NCI-H2029 treated with DMSO at 0.1 percent for 48 hours (cell line): ENCODE data around the gene GALNT12.
A peak's percentile ranks its signal among the peaks of the same experiment; 100 is the strongest.

Source experiments
- DNase-seq: peaks from one replicate; lab custom pipeline; 2025; lab: John Stamatoyannopoulos, UW

The GALNT12 gene

GRCh38 chr9:98783518-98784226 is 23.8 kb upstream of the GALNT12 start:
- DNase-seq = no peak

DNA sequence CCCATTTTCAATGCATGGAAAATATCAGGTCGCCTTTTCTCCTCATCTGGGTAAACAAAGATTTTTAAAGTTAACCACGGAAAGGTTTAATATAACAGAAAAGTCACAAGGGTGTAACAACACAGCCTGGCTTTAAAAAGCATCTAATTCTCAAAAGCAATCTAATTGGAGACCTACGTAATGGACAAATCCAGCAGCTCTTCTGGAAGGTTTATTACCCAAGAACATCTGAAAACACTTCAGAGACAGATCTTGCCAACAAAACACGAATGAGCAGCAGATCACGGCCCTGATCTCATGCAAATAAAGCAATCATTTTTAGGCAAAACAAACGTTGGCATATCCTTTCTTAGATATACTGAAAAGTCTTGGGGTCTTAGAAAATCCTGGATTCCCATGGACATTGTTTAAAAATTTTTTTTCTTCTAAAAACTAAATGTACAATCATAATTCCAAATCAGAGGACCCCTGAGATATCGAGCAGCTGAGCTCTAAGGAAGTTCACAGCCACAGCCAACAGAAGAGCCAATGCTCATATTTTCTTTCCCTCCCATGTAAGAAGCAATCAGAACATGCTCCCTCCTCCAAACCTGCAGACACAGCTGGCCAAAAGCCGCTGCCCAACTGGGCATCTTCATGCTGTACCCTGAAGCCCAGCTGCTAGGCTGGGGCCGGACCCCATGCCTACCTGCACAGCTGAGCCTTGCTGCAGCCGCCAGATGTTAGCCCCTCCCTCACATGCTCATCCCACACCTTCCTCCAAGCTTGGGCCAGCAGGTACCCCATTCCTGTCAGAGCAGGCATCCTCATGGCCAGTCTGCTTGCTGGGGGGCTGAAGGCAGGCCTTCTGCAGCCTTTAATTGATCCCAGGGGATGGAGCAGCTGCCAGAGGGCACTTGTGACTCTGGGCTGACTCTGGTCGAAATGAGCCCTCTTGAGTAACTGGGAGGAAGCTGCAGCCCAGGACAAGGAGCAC is 22.4 kb upstream of the GALNT12 start:
- DNase-seq = no peak

DNA sequence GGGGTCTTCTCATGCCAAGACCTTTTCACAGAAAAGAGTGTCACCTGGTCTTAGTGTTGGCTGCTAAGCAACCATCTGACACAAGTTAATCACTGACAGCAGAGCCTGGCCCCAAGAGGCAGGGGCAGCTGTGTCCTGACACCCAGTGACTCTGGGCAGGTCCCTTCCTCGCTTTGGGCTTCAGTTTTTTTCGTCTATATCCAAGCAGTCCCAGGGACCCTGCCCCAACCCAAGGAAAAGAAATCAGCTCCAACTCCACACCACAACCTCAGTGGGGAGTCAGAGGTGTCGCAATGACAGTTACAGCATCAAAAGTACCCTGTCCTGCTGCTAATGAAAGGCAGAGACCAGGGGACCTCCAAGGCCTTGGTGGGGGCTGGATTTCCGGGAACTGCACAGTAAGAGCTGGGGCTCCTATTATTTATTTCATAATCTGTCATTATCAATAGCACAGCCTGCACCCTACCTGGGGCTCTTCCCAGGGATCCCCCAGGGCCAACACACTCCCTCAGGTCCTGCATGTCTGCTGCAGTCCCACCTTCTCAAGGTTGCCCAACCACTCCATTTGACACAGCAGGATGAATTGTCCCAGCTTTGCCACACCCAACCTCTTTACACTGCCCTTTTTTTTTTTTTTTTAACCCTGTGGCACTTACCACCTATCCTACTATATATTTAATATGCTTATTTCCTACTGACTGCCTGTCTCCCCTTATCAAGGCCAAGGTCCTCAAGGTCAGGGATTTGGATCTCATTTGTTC is 20.5 kb upstream of the GALNT12 start:
- DNase-seq = no peak

GRCh38 chr9:98787766-98788335 is 19.6 kb upstream of the GALNT12 start:
- no peak for DNase-seq

- no peak for DNase-seq
Observed at GRCh38 chr9:98789483-98790133, 17.9 kb upstream of the GALNT12 start.

GRCh38 chr9:98790134-98790841 is 17.2 kb upstream of the GALNT12 start:
- DNase-seq = no peak

GRCh38 chr9:98790842-98791607 is 16.4 kb upstream of the GALNT12 start:
- no peak for DNase-seq

DNA sequence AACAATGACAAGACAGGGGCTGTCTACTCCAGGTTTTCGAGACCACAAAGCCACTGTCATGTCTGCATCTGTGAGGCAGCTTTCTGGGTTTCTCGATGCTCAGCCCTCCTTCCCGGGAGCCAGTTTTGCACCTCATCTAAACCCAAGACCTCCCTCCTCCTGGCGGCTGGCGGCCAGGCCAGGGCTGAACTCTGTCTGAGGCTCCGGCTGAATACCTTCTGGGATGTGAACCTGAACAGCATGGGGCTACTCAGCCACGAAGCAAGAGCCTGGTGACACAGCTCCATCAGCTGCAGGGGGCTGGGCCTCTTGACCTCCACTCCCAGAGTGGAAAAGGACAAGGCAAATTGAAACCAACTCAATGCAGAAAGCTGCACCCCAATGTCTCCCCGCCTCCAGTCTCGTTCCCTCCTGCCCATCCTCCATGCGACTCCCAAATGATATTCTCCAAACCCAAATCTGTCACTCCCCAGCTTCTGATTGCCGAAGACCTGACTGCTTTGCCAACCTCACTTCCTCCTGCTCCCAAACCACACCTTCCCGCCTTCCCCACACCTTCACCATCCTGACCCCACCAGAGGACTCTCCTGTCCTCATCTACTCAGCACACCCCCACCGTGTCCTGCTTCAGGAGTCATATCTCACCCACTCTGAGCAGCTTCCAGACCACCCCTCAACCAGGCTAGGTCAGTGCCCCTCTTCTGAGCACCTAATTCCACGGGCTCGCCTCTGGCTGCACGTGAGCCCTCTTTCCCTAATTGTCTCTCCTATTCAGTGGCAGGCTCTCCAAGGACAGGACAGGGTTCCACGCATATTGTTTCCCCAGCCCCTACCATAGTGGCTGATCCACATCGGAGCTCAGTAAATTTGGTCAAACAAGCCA is 15.6 kb upstream of the GALNT12 start:
- no peak for DNase-seq

DNA sequence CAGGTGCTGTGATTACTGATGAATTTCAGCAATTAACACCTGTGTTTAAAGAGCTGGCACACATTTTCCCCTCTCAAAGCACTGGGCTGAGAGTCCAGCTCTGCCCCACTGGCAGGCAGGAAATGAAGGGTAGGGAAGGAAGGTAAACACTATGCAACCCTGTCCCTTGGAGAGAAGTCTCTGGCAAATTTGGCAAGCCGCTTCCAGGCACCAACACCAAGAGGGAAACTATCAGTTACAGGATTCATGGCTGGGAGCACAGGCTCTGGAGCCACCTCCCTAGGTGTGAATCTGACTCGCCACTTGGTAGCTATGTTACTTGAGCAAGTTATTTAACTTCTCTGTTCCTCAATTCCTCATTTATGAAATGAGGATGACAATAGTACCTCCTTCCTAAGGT is 14.4 kb upstream of the GALNT12 start:
- DNase-seq = peak; percentile 30

GRCh38 chr9:98794802-98795201 is 12.7 kb upstream of the GALNT12 start:
- no peak for DNase-seq

DNA sequence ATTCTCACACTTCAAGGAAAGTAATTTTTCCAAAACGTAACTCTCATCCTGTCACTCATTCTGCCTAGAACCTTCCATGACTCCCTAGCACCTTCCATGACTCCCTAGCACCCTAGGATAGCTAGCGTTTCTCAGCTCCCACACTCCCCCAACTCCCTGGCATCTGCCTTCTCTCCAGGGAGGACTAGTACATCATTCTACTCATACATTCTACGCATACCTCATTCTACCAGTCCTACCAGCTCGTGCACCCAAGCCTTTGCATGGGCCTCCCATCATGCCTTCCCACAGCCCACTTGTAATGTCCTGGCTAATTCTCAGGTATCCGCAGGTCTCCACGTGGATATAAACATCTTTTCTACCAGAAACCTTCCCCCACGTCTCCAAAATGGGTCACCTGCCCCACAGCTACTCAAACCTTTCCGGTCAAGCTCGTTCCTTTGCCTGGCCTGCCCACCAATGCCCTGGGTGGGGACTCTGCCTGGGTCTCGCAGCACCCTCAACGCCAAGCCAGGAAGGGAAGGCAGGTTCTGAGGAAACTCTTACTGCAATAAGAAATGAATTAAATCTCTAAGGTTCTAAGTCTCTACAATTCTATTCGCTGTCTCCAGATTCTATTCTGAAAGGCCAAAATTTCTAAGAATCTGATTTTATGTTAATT is 12.0 kb upstream of the GALNT12 start:
- DNase-seq = no peak

DNA sequence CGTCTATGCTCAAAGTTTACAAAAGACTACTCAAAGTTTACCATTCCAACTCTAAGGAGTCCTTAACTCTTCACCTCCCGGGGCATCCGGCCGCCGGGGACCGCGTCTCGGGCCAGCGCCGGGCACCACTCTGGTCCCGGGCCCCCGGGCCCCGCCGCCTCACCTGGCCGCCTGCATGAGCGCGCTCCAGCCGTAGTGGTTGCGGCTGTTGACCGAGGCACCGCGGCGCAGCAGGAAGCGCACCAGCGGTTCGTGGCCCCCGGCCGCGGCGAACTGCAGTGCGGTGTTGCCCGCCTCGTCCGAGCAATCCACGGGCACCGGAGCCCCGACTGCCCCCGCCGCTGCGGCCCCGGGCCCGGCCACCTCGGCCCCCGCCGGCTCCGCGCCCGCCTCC is 11.5 kb upstream of the GALNT12 start:
- no peak for DNase-seq

DNA sequence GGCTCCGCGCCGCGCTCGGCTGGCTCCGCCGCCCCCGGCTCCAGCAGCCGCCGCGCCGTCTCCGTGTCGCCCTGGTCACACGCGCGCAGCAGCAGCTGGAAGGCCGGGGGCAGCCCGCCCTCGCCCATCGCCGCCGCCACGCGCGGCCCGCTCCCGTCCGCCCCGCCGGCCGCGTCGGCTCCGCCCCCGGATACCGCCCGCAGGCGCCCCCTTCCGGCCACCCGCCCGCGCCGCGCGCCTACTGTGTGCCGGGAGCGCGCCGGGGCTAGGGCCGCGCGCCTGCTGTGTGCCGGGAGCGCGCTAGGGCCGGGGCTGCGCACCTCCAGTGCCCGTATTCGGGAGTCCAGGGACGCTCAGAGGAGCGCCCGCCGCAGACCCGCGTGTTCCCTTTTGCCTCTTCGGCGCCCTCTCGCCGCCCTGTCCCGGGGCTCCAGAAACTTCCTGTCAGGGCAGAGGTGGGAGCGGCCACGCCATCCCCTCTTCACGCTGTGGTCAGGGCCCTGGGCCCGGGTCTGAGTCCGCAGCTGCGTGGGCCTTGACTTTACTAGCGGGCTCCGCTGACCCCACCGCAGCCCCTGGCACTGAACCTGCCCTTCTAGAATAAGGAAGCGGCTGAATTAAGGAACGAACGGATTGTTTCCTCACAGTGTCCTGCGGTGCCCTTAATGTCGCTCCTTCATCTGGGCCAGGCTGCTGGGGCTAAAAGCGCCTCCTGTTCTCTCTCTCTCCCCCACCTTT is 10.9 kb upstream of the GALNT12 start, which contains the start of gene ANKS6:
Gene ANKS6 (minus strand): TSS at position 192 of the 738 bp plus-strand sequence. CDS start 64 bp downstream, at position 128.
- no peak for DNase-seq

GRCh38 chr9:98797491-98797890 is 10.0 kb upstream of the GALNT12 start:
- DNase-seq = no peak

DNA sequence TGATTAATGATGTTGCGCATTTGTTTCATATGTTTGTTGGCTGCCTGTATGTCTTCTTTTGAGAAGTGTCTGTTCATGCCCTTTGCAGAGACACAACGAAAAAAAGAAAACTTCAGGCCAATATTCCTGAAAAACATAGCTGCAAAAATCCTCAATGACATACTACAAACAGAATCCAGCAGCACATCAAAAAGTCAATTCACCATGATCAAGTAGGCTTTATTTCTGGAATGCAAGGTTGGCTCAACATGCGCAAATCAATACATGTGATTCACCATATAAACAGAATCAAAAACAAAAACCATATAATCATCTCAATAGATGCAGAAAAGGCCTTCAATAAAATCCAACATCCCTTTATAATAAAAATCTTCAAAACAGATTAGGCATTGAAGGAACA is 9.2 kb upstream of the GALNT12 start:
- no peak for DNase-seq

- DNase-seq = no peak
Observed at GRCh38 chr9:98801561-98801960, 5.9 kb upstream of the GALNT12 start.

- DNase-seq = no peak
Observed at GRCh38 chr9:98801969-98802371, 5.5 kb upstream of the GALNT12 start.

- DNase-seq = no peak
Observed at GRCh38 chr9:98804083-98804482, 3.4 kb upstream of the GALNT12 start.
